HG02642 (cell line): ENCODE measurements around the gene NAXD.
A peak's percentile ranks its signal among the peaks of the same experiment; 100 is the strongest.
"Not testable (repeated sequence)": the region's sequence is repeated elsewhere in the genome, so short reads cannot be mapped to it uniquely, and the experiment has no call there.

Experiments used
- ATAC-seq: cut with Tn5 transposase; IDR thresholded peaks from one replicate; pipeline ENCODE4 v1.9.1; 2021; ENCODE audit warnings: mild to moderate bottlenecking; ENCODE audit not compliant: unreplicated experiment, poor library complexity

Gene NAXD

GRCh38 chr13:110661256-110661655 lies 45.9 kb downstream of the NAXD start:
- no peak for ATAC-seq

GRCh38 chr13:110662091-110662490 lies 46.7 kb downstream of the NAXD start:
- no peak for ATAC-seq

GRCh38 chr13:110662777-110663443 lies 47.6 kb downstream of the NAXD start:
- ATAC-seq: no peak

GRCh38 chr13:110663491-110663890 lies 48.1 kb downstream of the NAXD start:
- ATAC-seq: no peak

- ATAC-seq: no peak
Observed at GRCh38 chr13:110664041-110664440, 48.7 kb downstream of the NAXD start.

GRCh38 chr13:110664673-110665072 lies 49.3 kb downstream of the NAXD start:
- no peak for ATAC-seq

- no peak for ATAC-seq
Observed at GRCh38 chr13:110665491-110666254, 50.3 kb downstream of the NAXD start.

- no peak for ATAC-seq
Observed at GRCh38 chr13:110666255-110666533, 50.8 kb downstream of the NAXD start.

GRCh38 chr13:110669036-110669435 lies 53.7 kb downstream of the NAXD start:
- no peak for ATAC-seq

GRCh38 chr13:110669814-110670213 lies 54.5 kb downstream of the NAXD start:
- not testable (repeated sequence) for ATAC-seq

GRCh38 chr13:110676595-110677587 lies 61.5 kb downstream of the NAXD start:
- ATAC-seq: peak; percentile 74

GRCh38 chr13:110677731-110678545 lies 62.6 kb downstream of the NAXD start:
- no peak for ATAC-seq

- no peak for ATAC-seq
Observed at GRCh38 chr13:110680852-110681251, 65.5 kb downstream of the NAXD start.

GRCh38 chr13:110681868-110682550 lies 66.7 kb downstream of the NAXD start:
- ATAC-seq: no peak

GRCh38 chr13:110682746-110683145 lies 67.4 kb downstream of the NAXD start:
- ATAC-seq: no peak

- ATAC-seq: no peak
Observed at GRCh38 chr13:110683203-110683883, 68.0 kb downstream of the NAXD start.

- ATAC-seq: no peak
Observed at GRCh38 chr13:110683921-110684320, 68.6 kb downstream of the NAXD start.

GRCh38 chr13:110684388-110685056 lies 69.2 kb downstream of the NAXD start:
- ATAC-seq: no peak
